Trophoblast cell (in vitro differentiated cells and primary cell): ENCODE measurements around the gene KIRREL3.

Source experiments
- DNase-seq, 2 donors: peaks; one replicate each; pipeline ENCODE4 v3.0.0-alpha.2; 2016
- H2AFZ ChIP-seq: 2 replicates; pipeline ENCODE4 v1.6.1; 2013; ENCODE audit warnings: low read length, moderate library complexity, mild to moderate bottlenecking; ENCODE audit not compliant: insufficient read depth, poor library complexity
- H2AK5ac ChIP-seq: 2 replicates; pipeline ENCODE4 v1.6.1; 2013; ENCODE audit warnings: mild to moderate bottlenecking, low read length
- H2BK120ac ChIP-seq: 2 replicates; pipeline ENCODE4 v1.6.1; 2013; ENCODE audit warnings: low read length, mild to moderate bottlenecking, moderate library complexity; ENCODE audit not compliant: insufficient read depth, poor library complexity
- H2BK12ac ChIP-seq: 2 replicates; pipeline ENCODE4 v1.6.1; 2013; ENCODE audit warnings: mild to moderate bottlenecking, low read length, moderate library complexity
- H2BK5ac ChIP-seq: 2 replicates; pipeline ENCODE4 v1.6.1; 2013; ENCODE audit warnings: low read length, low read depth, moderate library complexity, mild to moderate bottlenecking; ENCODE audit not compliant: poor library complexity
- H3K14ac ChIP-seq: 2 replicates; pipeline ENCODE4 v1.6.1; 2013; ENCODE audit warnings: mild to moderate bottlenecking, low read length
- H3K18ac ChIP-seq: 2 replicates; pipeline ENCODE4 v1.6.1; 2013; ENCODE audit warnings: mild to moderate bottlenecking, low read length
- H3K23ac ChIP-seq: 2 replicates; pipeline ENCODE4 v1.6.1; 2013; ENCODE audit warnings: low read length
- H3K27ac ChIP-seq: 2 replicates; pipeline ENCODE4 v1.5.1; 2013; ENCODE audit warnings: low read depth, mild to moderate bottlenecking, inconsistent platforms, low read length, moderate library complexity
- H3K27me3 ChIP-seq: 2 replicates; pipeline ENCODE4 v1.6.1; 2013; ENCODE audit warnings: inconsistent platforms, mild to moderate bottlenecking, low read length, moderate library complexity; ENCODE audit not compliant: insufficient read depth
- H3K36me3 ChIP-seq, 2 experiments: 1 replicate in 1 of 2; 2 replicates in 1 of 2; pipeline ENCODE4 v1.6.1; 2013; ENCODE audit warnings: low read length in 2 of 2, mild to moderate bottlenecking in 2 of 2, moderate library complexity in 1 of 2; ENCODE audit not compliant: insufficient read depth in 2 of 2, control insufficient read depth in 1 of 2
- H3K4ac ChIP-seq: 2 replicates; pipeline ENCODE4 v1.6.1; 2013; ENCODE audit warnings: low read depth, mild to moderate bottlenecking, low read length, moderate library complexity
- H3K4me1 ChIP-seq, 2 experiments: 1 replicate in 1 of 2; 2 replicates in 1 of 2; pipeline ENCODE4 v1.6.1; 2013; ENCODE audit warnings: low read length in 2 of 2, mild to moderate bottlenecking in 2 of 2, moderate library complexity in 1 of 2; ENCODE audit not compliant: insufficient read depth in 2 of 2, control insufficient read depth in 1 of 2
- H3K4me2 ChIP-seq: 2 replicates; pipeline ENCODE4 v1.6.1; 2013; ENCODE audit warnings: inconsistent platforms, mild to moderate bottlenecking, low read length, moderate library complexity
- H3K4me3 ChIP-seq: 2 replicates; pipeline ENCODE4 v1.5.1; 2013; ENCODE audit warnings: mild to moderate bottlenecking, low read depth, low read length, inconsistent platforms
- H3K79me1 ChIP-seq: one replicate; pipeline ENCODE4 v1.6.1; 2013; ENCODE audit warnings: low read length
- H3K79me2 ChIP-seq: 2 replicates; pipeline ENCODE4 v1.6.1; 2013; ENCODE audit warnings: low read length, mild to moderate bottlenecking; ENCODE audit not compliant: control insufficient read depth, insufficient read depth, poor library complexity
- H3K9ac ChIP-seq: 2 replicates; pipeline ENCODE4 v1.6.1; 2013; ENCODE audit warnings: mild to moderate bottlenecking, low read length
- H3K9me3 ChIP-seq: 2 replicates; pipeline ENCODE4 v1.6.1; 2013; ENCODE audit warnings: low read depth, mild to moderate bottlenecking, control low read depth, inconsistent platforms, low read length; ENCODE audit not compliant: insufficient read depth
- H4K12ac ChIP-seq: 2 replicates; pipeline ENCODE4 v1.6.1; 2013; ENCODE audit warnings: low read depth, mild to moderate bottlenecking, low read length, moderate library complexity
- H4K8ac ChIP-seq: 2 replicates; pipeline ENCODE4 v1.6.1; 2013; ENCODE audit warnings: low read depth, mild to moderate bottlenecking, low read length, moderate library complexity
- H4K91ac ChIP-seq: one replicate; pipeline ENCODE4 v1.6.1; 2013; ENCODE audit warnings: low read depth, mild to moderate bottlenecking, low read length, moderate library complexity
- WGBS: extraction: QIAGEN DNeasy Blood & Tissue Kit; methylation state at CpG from one replicate; pipeline ENCODE4 v1.1.7; 2013; ENCODE audit warnings: missing lambda C conversion rate; ENCODE audit not compliant: insufficient read length, insufficient coverage; ENCODE audit errors: extremely low coverage; 5-methylcytosine and 5-hydroxymethylcytosine counted together

Gene KIRREL3

GRCh38 chr11:126407101-126407521 lies 593.5 kb downstream of the KIRREL3 start:
- peaks cover 8% of the 10 kb centered on the region for H3K79me2 ChIP-seq
- H4K91ac ChIP-seq: no peak overlapping the region
- no peak for DNase-seq
- no peaks in the 10 kb centered on the region for H3K27me3 ChIP-seq
- H3K9ac ChIP-seq: no peak overlapping the region
- peaks cover 31 to 42% of the 10 kb centered on the region in 2 experiments for H3K4me1 ChIP-seq
- peaks cover 25% of the 10 kb centered on the region for H3K79me1 ChIP-seq
- H2AFZ ChIP-seq: no peak overlapping the region
- H3K14ac ChIP-seq: peak overlapping the region; percentile 29
- no peak overlapping the region for H4K8ac ChIP-seq
- H3K4me2 ChIP-seq: no peak overlapping the region
- peaks cover 6% of the 10 kb centered on the region for H3K9me3 ChIP-seq
- no peak overlapping the region for H3K4ac ChIP-seq
- no peak overlapping the region for H3K4me3 ChIP-seq
- H3K23ac ChIP-seq: no peak overlapping the region
- no CpG with 5 or more reads among the region's 12 CpGs for WGBS
- H4K12ac ChIP-seq: no peak overlapping the region
- H2BK120ac ChIP-seq: peak overlapping the region; percentile 8
- H3K36me3 ChIP-seq: peaks cover 10 to 16% of the 10 kb centered on the region in 2 experiments
- H3K27ac ChIP-seq: no peak overlapping the region
- no peak overlapping the region for H3K18ac ChIP-seq
- H2BK12ac ChIP-seq: peak overlapping the region; percentile 20
- H2AK5ac ChIP-seq: no peak overlapping the region
- no peak overlapping the region for H2BK5ac ChIP-seq

- Histone ChIP-seq H3K4me1 (peaks cover 31 to 42% of the 10 kb centered on the region in 2 experiments), H3K18ac (peak overlapping the region; percentile 2), H3K36me3 (peaks cover 8 to 16% of the 10 kb centered on the region in 2 experiments), H3K4me3 (peak overlapping the region; percentile 23), H3K9me3 (peaks cover 6% of the 10 kb centered on the region), H4K91ac (peak overlapping the region; percentile 74), H4K12ac (no peak overlapping the region), H3K23ac (no peak overlapping the region), H3K79me1 (peaks cover 25% of the 10 kb centered on the region), H2BK5ac (peak overlapping the region; percentile 67), H3K4me2 (no peak overlapping the region), H2BK12ac (peak overlapping the region; percentile 5), H3K9ac (no peak overlapping the region), H3K79me2 (peaks cover 8% of the 10 kb centered on the region), H2BK120ac (peak overlapping the region; percentile 74), H3K14ac (peak overlapping the region; percentile 12), H2AFZ (peak overlapping the region; percentile 32), H3K4ac (no peak overlapping the region), H2AK5ac (peak overlapping the region; percentile 0), H3K27me3 (no peaks in the 10 kb centered on the region), H4K8ac (peak overlapping the region; percentile 33), H3K27ac (peak overlapping the region; percentile 65)
- DNase-seq: peak; percentile 82 to 84
- WGBS: no CpG with 5 or more reads among the region's 8 CpGs
These were observed 594.2 kb downstream of the KIRREL3 start for GRCh38 chr11:126406368-126406767.

- H3K18ac ChIP-seq: peak overlapping the region; percentile 57
- H3K14ac ChIP-seq: peak overlapping the region; percentile 86
- H3K23ac ChIP-seq: no peak overlapping the region
- H3K4me3 ChIP-seq: no peak overlapping the region
- H2BK120ac ChIP-seq: peak overlapping the region; percentile 86
- no peak overlapping the region for H3K4ac ChIP-seq
- peaks cover 6% of the 10 kb centered on the region for H3K9me3 ChIP-seq
- WGBS: no CpG with 5 or more reads among the region's 7 CpGs
- DNase-seq: peak; percentile 97
- no peak overlapping the region for H3K9ac ChIP-seq
- peaks cover 8% of the 10 kb centered on the region for H3K79me2 ChIP-seq
- H3K4me2 ChIP-seq: no peak overlapping the region
- peaks cover 31 to 42% of the 10 kb centered on the region in 2 experiments for H3K4me1 ChIP-seq
- H2BK5ac ChIP-seq: peak overlapping the region; percentile 67
- peak overlapping the region; percentile 95 for H4K91ac ChIP-seq
- H3K27me3 ChIP-seq: no peaks in the 10 kb centered on the region
- peak overlapping the region; percentile 0 for H2AK5ac ChIP-seq
- H3K36me3 ChIP-seq: peaks cover 8 to 16% of the 10 kb centered on the region in 2 experiments
- peak overlapping the region; percentile 61 for H4K12ac ChIP-seq
- peak overlapping the region; percentile 79 for H3K27ac ChIP-seq
- H4K8ac ChIP-seq: peak overlapping the region; percentile 63
- peak overlapping the region; percentile 80 for H2BK12ac ChIP-seq
- peaks cover 25% of the 10 kb centered on the region for H3K79me1 ChIP-seq
- peak overlapping the region; percentile 32 for H2AFZ ChIP-seq
These were observed 594.7 kb downstream of the KIRREL3 start for GRCh38 chr11:126405906-126406305.

GRCh38 chr11:126405374-126405773 lies 595.2 kb downstream of the KIRREL3 start:
- peaks cover 28 to 42% of the 10 kb centered on the region in 2 experiments for H3K4me1 ChIP-seq

More at GRCh38 chr11:126405374-126405773, 595.2 kb downstream of the KIRREL3 start:
- Histone ChIP-seq H2AK5ac (peak overlapping the region; percentile 74), H3K14ac (peak overlapping the region; percentile 86), H2BK12ac (peak overlapping the region; percentile 80), H2BK5ac (peak overlapping the region; percentile 58), H4K8ac (peak overlapping the region; percentile 63), H3K4me2 (no peak overlapping the region), H3K4ac (peak overlapping the region; percentile 1), H3K27me3 (no peaks in the 10 kb centered on the region), H3K79me2 (peaks cover 8% of the 10 kb centered on the region), H3K9me3 (peaks cover 6% of the 10 kb centered on the region), H3K9ac (no peak overlapping the region), H3K23ac (no peak overlapping the region), H2BK120ac (peak overlapping the region; percentile 86), H3K18ac (peak overlapping the region; percentile 57), H3K27ac (peak overlapping the region; percentile 79), H3K36me3 (peaks cover 8 to 16% of the 10 kb centered on the region in 2 experiments), H2AFZ (peak overlapping the region; percentile 24), H4K91ac (peak overlapping the region; percentile 95), H4K12ac (peak overlapping the region; percentile 61), H3K4me3 (no peak overlapping the region), H3K79me1 (peaks cover 25% of the 10 kb centered on the region)
- DNase-seq: peak; percentile 81
- WGBS: no CpG with 5 or more reads among the region's 3 CpGs
